GF-D8 (cell line): ENCODE results near the gene AGAP1.

ENCODE experiments used
- DNase-seq: peaks from one replicate; lab custom pipeline; 2025; lab: John Stamatoyannopoulos, UW

AGAP1 gene

DNA sequence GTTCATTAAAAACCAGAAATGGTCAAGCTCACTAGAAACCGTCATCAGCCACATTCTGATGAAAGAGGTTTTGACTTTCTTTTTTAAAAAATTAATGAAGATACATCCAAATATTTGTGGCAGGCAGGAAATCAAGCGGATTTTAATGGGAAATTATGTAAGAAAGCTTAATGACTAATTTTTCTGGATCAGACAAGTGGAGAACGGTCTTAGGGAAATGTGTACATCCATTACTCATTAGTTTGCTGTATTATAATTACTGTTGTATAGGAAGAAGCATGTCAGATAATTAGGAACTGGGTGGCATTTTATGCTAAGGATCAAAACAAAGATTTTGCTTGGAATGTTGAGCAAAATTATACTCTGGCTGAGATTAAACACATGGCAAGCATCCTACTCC, 39.4 kb downstream of the AGAP1 start:
- no peak for DNase-seq

DNA sequence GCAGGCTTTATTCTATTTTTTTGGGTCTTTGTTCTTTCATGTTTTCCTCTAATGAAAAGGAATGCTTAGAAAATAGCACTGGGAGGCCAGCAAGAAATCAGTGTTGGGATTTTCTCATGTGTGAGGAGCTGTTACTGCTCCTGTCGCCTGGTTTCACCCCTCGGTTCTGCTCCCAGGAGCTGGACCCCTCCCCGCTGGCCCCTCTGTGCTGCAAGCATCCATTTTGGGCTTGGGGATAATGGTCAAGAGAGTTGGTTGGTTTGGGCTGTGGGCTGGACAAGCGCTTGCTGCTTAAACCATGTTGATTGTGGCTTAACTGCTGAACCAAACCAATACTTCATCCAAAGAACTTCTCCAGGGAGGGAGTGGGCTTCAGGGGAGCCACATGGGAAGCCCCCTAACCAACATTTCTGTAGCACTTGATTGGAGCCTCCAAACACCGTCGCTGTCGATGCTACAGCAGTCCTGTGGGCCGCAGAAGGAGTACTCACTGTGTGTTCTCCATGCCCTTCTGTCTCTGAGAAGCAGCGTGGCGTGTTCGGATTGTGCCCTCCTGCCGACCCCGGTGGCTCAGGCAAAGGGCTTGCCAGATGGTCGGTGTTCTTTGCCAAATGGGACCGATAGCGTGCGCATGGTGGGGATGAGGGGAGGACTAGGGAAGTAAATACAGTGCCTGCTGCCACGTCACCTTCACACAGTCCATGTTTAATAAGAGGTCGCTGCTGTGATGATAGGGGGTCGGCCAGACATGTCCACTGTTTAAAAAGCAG, 40.0 kb downstream of the AGAP1 start:
- no peak for DNase-seq

DNA sequence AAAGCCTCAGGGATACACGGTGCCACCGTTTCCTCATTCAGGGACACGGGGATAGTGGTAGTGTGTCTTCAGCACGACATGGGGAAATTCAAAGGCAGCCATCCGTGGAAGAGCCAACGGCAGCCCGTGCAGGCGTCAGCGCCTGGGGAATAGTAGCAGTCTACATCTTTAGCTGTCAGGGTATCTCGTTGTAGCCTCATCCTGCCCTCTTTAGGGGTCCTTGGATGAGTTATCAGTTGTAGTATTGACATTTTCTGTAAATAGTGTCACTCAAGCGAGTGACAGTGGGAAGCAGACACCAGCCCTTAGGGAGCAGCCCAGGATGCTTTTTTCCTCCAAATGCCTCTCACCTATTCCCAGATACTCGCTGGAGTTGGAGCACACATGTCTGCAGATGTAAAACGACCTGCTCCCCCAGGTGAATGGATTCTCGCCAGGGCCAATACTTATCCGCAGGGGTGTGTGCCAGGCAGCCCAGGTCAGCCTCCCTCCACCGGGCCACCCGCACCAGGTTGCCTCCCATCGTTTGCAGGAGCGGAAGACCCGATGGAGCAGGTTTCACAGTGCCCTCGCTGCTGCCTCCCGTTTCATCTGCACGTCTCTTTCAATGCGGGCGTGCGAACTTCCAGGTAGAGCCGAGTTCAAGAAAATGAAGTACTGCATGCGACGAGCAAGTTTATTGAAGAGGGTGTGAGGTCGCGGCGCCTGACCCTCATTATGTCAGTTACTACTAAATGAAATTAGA, 41.0 kb downstream of the AGAP1 start:
- DNase-seq = no peak

DNA sequence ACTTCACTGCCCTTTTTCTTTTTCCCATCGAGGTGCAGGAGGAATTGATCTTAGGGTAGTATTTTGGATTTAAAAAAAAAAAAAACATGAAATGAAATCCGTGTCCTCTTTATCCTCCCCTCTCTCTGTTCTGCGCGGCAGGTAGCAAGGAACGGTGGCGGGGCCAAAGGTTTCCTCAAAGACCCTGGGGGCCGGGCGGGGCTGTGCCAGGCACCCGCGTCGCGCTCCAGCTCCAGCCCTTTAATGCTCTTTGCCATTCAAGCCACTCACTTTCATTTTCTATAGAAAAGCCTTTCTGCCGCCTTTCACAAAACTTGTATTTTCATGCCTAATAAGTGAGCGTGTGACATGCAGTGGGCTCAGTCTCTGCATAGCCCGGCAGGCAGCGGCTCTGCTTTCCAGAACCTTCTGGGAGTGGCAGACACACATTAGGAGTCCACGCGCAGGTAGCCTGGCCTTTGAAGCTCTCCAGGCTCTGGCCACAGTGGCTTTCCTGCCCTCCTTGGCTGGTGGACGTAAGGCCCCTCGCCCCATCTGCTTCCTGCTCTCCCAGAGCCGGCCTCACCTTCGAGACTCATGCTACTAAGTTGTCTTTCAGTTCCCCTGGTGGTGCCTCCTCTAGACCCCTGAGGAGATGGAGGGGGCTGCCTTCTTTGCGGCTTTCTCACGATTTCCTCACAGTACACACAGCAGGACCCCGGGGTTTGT, 41.7 kb downstream of the AGAP1 start:
- DNase-seq = no peak

DNA sequence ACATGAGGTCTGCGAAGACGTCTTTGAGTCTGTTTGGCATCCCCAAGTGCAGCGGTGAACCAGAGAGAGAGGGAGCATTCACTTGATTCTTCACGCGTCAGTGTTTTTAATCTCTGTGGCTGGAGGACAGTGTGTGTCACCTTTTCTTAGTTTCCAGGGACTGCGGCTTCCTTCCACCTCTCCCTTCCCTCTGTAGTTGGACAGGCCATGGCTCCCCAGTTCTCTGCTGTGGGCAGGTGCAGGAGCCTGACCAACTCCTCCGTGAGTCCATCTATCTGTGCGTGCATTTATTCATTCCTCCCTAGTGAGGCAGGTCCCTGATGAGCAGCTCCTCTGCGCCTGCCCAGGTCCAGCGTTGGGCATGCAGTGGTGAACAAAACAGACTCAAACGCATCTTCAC, 42.9 kb downstream of the AGAP1 start:
- DNase-seq = no peak

DNA sequence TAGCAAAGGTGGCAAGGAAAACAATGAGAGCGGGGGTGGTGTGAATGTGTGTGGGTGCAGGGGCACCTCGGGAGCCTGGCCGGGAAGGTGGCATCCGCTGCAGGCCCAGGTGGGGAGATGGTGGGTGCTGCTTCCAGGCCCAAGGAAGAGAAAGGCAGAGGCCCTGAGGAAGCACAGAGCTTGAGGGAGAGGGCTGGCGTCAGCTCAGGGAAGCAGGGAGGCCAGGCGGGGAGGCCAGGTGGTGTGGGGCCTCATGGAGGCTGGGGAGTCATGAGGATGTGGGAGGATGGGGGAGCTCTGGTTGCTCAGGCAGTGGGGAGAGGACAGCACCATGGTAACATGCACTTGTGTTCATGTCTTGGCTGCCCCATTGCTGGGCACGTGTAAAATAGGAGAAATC, 43.3 kb downstream of the AGAP1 start:
- no peak for DNase-seq

DNA sequence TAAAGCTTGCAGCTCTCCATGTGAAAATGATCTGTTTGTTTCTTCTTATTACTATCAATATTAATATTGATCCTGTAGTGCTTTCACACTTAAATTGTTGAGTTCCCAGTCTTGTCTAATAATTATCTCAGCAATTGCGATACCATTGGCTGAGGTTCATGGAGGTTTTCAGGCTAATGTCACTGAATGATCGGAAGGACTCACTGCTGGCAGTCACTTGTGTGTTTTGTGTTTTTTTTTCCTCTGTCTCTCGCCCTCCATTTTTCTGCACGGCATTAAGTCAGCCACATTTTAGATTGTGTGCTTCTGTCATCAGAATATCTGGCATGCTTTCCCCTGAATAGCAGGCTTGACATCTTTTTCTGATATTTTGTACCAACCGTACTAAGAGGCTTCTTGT, 43.7 kb downstream of the AGAP1 start:
- no peak for DNase-seq

DNA sequence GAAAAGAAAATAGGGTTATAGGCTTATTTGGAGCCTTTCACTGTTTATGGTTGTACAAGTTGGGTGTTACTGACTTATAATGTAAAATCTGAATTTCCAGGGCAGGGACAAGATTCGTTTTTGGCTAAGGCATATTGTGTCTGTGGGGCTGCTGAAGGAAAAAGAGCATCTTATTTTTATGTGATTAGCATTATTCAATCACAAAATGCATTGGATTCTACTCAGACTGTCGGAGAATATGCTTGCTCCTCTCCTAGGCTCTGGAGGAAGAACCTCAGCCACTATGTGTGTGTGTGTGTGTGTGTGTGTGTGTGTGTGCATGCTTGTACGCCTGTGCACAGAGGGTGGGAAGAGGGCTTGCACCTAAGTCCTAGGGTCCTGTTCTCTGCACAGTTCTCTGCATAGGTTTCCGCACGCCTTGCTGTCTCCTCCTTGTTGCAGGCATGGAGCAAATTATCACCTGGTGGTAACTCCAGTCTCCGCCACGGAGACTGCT, 44.3 kb downstream of the AGAP1 start:
- DNase-seq = no peak

DNA sequence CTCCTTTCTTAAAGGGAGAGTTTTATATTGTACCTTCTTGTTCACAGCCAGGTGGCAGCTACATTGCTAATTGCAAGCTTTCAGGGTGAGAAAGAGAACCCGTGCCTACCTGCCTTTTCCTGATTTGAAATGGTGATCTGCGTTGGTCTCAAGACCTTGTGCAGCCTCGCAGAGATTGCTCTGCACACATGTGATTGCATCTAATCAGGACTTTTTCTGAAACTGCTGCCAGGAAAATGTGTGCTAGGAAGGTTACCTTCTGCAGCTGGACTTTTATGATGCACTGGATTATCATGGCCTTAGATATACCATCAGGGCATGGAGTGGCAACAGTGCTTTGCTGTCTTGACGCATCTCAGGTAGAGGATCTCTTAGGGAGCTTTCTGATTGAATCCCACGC, 45.1 kb downstream of the AGAP1 start:
- no peak for DNase-seq

DNA sequence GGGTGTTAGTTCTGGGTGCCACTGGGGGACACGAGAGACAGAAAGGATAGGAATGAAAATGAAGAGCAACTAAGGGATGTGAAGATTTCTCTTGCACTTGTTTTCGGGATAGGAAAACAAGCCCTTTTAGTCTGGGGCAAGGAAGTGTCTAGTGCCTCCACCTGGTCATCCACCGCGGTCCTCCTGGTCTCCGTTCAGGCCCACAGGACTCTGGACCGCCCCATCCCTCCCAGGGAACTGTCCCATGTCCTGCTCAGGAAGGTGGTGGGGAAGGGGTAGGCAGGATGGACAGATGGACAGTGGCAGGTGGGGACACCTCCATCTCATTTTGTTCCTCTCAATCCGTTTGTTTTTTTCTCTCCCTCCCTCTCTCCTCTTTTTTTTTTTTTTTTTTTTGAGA, 45.9 kb downstream of the AGAP1 start:
- DNase-seq = no peak

DNA sequence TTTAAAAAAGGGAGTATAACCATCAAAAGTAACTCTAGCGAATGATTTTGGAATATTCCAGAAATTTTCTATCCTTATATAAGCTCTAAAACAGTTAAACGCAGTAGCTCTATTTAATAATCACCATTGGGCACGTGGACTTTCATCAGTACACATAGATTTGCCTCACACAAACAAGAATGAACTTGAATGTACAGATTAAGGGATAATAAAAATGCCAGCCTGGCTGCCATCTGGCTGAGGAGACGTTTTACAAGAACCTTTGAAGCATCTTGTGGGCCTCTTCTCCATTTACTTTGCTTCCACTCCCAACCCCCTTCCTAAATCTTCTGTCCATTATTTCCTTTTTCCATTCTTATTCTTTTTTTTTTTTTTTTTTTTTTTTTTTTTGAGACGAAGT, 47.2 kb downstream of the AGAP1 start:
- no peak for DNase-seq

DNA sequence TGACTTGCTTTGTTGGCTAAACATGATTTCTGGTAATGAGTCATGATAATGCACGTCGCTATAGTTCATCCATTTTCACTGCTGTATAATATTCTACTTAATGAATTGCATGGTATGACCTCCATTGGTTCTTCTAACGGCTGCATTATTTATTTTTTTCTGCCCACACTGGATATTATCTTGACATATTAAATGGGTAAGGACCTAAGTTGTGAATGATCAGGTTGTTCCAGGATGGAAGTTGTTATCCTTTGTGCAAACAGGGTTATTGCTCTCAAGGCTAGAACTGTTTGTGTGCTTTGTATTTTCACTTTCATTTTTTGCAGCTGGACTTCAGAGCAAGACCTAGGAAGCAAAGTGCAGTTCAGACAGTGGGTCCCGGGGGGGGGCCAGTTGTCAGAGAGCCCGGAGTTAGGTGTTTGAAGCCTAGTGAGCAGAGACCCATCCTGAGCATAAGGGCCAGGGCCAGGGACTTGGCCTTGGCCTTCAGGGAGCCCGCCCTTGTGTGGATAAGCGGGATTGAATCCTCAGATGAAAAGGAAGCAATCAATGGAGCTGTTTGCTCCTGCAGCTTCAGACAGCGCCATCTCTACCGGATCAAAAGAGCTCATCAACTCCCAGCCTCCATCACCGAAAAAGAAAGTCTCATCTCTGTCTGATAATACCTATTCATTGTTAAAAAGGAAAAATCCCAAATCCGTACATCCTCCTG, 48.2 kb downstream of the AGAP1 start:
- no peak for DNase-seq

DNA sequence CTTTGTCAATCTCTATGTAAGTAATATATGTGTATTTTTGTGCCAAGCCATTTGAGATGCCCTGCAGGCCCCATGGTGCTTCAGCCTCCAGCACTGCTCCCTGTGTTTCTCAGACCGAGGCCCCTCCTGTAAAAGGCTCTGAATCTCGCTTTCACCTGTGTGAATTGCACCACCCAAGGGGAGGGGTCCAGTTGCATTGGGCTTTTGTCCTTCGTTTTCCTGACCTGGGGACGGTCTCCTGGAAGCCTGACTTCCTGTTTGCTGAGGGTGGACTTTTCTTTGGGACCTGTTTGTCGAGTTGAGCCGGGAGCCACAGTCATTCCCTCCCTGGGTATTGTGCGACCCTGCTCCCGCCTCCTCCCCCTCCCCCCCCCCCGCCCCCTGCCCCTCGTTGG, 48.9 kb downstream of the AGAP1 start:
- DNase-seq = no peak

DNA sequence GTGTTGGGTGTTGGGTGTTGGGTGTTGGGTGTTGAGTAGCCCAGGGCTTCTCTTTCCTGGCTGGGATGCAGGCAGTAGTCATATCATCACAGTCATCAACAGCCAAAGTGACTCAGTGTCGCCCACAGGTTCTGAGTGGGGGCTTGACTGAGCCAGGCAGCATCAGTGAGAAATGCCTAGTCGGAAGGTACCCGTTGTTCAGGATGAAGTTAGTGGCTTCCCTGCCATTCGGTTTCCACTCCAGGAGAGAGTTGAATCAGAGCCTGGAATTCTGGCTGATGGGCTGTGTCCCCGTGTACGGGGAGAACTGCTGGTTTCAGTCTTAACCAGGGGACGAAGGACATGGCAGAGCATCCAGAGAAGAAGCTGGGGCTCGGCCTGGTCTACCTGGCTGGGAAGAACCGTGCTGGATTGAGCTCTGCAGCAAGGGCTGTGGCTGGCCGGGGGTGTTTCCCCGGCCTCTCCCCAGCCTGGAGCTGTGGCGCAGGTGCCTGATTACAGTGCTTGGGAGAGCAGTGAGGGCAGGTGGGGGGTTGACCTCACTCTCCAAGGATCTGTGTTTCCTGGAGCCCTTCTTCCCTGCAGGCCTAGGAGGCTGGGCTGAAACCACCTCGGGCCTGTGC, 49.4 kb downstream of the AGAP1 start:
- no peak for DNase-seq

DNA sequence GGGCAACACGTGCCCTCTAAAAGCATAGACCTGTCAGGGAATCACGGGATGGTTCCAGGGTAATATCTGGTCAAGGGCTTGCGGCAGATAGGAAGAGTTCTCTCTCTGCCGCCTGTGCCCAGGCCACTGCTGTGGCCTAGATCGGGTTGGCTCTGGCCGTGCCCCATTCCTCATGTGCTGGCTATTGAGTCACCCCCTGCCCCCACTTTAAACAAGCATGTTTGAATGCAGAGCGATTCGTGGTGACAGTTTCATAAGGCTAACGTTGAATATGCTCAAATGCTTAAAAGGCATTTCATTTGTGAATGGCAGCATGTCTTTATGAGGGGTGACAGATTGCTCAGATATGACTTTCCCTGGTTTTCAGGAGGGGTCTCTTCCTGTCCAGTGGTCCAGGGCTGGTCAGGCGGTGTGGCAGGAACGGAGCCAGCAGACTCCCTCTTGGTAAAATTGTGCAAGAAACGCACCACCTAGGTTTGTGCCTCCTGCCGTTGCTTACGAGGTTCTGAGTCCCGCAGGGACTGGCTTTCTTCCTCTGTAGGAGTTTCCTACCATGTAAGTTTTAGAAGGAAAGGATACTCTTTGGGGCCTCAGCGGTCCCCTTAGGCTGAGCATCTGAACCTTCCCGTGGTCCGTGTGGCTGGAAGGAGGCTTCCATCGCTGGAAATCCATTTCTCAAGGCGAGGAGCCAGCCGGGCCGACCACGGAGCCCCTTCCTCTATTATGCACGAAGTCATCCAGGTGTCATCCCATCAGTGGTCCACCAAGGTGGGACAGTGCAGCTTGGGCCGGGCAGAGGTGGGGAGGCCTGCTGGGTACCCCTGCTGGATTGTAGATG, 50.2 kb downstream of the AGAP1 start:
- DNase-seq = no peak

DNA sequence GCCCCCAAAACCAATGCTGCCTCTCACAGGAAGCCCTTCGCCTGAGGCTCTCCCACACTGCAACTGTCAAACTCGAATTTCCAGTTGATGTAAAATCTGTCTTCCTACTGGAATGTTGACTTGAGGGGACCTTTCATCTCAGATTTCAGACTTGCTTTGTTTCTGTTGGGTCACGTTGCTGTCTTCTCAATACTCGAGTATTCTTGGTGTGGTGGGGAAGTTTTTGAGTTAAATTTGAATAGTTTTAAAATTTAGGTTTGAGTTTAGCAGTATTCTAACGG, 50.8 kb downstream of the AGAP1 start:
- no peak for DNase-seq

DNA sequence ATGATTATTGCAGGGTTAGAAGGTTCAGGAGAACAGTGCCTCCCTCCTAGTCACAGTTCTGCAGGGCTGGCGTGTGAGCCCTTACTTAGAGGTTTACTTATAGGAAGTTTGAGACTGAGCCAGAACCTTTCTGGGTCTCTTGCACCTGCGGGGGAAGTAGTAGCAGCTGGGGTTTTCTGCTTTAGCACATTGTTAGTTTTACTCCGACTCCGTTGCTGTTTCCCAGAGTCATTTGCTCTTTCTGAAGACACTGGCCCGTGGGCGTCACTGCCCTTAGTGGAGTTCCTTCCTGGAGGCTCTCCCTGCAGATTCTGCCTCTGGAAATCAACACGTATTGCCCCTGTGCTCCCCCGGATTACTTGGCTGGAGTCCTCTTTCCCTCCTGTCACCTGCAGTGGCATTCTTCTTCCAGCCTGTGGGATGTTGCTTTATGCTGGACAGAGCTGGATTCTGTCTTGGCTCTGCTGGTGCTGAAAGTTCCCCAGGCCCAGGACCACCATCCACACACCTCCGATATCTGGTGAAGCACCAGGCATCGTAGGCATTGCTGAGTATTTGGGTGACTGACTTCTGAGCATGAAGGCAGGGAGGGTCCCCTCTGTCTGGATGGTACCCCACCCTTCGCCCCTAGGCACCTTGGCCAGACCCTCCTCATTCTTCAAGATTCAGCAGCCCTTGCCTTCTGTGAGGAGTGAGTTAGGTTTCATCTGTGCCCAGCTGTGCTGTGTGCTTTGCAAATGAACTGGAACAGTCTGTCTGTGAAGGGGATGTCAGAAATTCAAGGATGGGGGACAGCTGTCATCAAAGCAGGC, 51.7 kb downstream of the AGAP1 start:
- no peak for DNase-seq

DNA sequence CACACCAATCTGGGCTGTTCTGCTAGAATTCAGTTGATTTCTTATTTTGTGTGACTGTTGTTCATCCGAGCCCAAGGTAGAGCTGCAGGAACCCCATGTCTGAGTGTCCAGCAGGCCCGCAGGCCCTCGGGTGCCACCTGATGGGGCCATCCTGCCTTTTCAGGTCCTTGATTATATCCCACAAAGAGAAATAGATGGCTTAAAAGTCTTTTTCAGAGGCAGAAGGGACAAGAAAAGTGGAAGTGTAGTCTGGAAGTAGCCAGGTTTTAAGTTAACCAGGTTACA, 52.2 kb downstream of the AGAP1 start:
- no peak for DNase-seq

DNA sequence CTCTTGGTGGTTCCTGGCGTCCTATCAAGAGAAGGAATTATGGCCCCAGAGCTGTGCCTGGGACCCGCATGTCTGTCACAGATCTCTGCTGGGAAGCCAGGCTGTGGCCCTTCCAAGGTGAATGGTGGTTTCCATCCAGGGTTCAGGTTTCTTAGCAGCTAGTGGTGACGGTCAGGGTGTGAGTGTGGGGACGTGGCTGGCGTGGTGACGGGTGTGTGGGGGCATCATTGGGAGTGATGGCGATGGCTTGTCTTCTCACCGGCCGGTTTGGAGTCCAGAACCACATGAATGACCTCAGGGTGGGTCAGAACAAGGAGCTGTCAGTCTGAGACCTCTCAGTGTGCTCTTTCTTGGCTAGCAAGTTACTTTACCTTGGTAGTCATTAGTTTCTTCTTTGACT, 52.6 kb downstream of the AGAP1 start:
- no peak for DNase-seq

DNA sequence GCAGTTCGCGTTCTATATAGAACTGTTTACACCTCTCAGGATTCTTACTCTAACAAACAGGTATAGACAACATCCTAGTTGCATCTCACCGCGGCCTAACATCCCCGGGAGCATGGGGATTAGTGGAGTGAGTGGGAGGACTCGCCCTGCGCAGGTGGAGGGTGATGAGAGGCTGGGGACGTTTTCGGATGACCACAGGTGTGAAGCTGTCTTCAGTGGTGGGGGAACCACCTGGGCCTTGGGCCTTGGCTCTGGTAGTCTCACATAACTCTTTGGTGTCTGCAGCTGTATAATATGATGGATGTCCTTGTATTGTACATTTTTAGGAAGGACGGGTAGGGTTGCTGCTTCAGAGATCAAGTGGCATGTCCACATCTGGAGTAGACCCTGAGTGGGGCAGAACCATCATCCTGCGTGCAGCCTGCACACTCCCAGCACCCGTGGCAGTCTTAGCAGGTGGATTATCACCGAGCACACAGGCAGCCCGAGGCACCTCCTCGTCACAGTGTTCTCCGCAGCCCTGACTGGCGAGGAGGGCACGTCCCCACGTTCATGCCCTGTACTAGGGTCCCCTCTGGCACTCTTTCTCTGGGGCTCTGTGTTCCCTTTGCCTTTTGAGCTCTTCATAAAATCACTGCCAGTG, 56.0 kb downstream of the AGAP1 start:
- no peak for DNase-seq
